ENCODE results near the gene MAP2K6. TPM values are rescaled to one million over a fixed set of nuclear protein-coding genes. Genes with fewer than 3 reads are reported as not detected.

The MAP2K6 gene
- total and polyA plus RNA-seq, 2 donors (not counting 3 experiments of a cell fraction or from before 2014, with no cell fraction given), result 5.9 to 13.9 TPM

GRCh38 chr17:69593716-69594115, 179.2 kb downstream of the MAP2K6 start:
- H3K9me1 ChIP-seq (replicated peaks; ENCODE audit: control insufficient read depth, extremely low read depth, insufficient read depth, low read length), result no peaks in the 10 kb centered on the region
- H3K79me2 ChIP-seq (ENCODE audit: control insufficient read depth, insufficient read depth, low read length), result no peaks in the 10 kb centered on the region
- H3K9ac ChIP-seq (replicated peaks; ENCODE audit: extremely low read depth, insufficient read depth, low read length), result no peak overlapping the region
- H3K4me2 ChIP-seq (ENCODE audit: insufficient read depth, low read length), result peak overlapping the region; percentile 18
- CTCF ChIA-PET, result interaction anchor here (0.7 to 2.8 kb wide), 3 partner anchors 10 to 17 kb away, joined by 3 to 29 read pairs (median 4); no protein-coding TSS in a partner anchor
- POLR2A ChIA-PET, result no interaction called here
- no peaks in the 10 kb centered on the region for H4K20me1 ChIP-seq (replicated peaks; ENCODE audit: control insufficient read depth, extremely low read depth, insufficient read depth, low read length)
- no TSS peak for BruUV-seq (replicated peaks)
- DNase-seq (ENCODE audit: low read depth, low spot score), result peak; percentile 56
- no peaks in the 10 kb centered on the region for H3K9me3 ChIP-seq (replicated peaks; ENCODE audit: control insufficient read depth, insufficient read depth, low read length)
- H3K36me3 ChIP-seq (ENCODE audit: control insufficient read depth in 2 of 2, extremely low read depth in 1 of 2, insufficient read depth in 2 of 2, low read length in 2 of 2), result no peaks in the 10 kb centered on the region
- peak; percentile 75 for FAIRE-seq
- peak overlapping the region; percentile 45 for H3K27ac ChIP-seq (ENCODE audit: insufficient read depth, low read depth, low read length)
- no peaks in the 10 kb centered on the region for H3K27me3 ChIP-seq (ENCODE audit: control insufficient read depth in 2 of 2, insufficient read depth in 2 of 2, low read length in 2 of 2)
- dilution Hi-C loops (cut with MboI; ENCODE audit: extremely low pct_ligation_motif_present, low sequenced_read_pairs) (no loop called here), intact Hi-C loops (cut with micrococcal nuclease) (loop anchor here (1.0 to 2.0 kb wide), 2 partner anchors 14 to 19 kb away; no protein-coding TSS in a partner anchor)
- H3K4me1 ChIP-seq (ENCODE audit: control insufficient read depth, extremely low read depth, insufficient read depth, low read length), result peaks cover 31% of the 10 kb centered on the region
- H3K4me3 ChIP-seq (replicated peaks in 1 of 3; ENCODE audit: insufficient read depth in 1 of 3, low read depth in 1 of 3, low read length in 3 of 3), result no peak overlapping the region
- TF ChIP-seq GATA2 (IDR thresholded peaks at IDR 0.05; ENCODE audit: insufficient read depth, insufficient read length, low read depth, low read length), result peak; percentile 59
- no peak for TF ChIP-seq MAX (IDR thresholded peaks at IDR 0.05; ENCODE audit: insufficient read depth, insufficient read length)
- no peak for TF ChIP-seq CTCF (IDR thresholded peaks at IDR 0.05; ENCODE audit: extremely low read depth in 1 of 2, insufficient read depth in 1 of 2, low read depth in 1 of 2, low read length in 2 of 2)
- TF ChIP-seq MYC (IDR thresholded peaks at IDR 0.05; ENCODE audit: low read depth, low read length), result no peak
- TF ChIP-seq EZH2 (IDR thresholded peaks at IDR 0.05; ENCODE audit: borderline replicate concordance, low read depth, low read length, severe bottlenecking), result no peak
- TF ChIP-seq JUN (IDR thresholded peaks at IDR 0.05; ENCODE audit: borderline replicate concordance, insufficient read depth, insufficient read length, low read depth), result peak; percentile 81
- TF ChIP-seq POLR2A (IDR thresholded peaks at IDR 0.05; ENCODE audit: low read depth, low read length), result no peak
- TF ChIP-seq FOS (IDR thresholded peaks at IDR 0.05; ENCODE audit: borderline replicate concordance, insufficient read depth, low read length), result peak; percentile 59
- TF ChIP-seq POLR2AphosphoS5 (IDR thresholded peaks at IDR 0.05; ENCODE audit: insufficient read depth, low read depth, low read length), result peak; percentile 41
- H2AFZ ChIP-seq (ENCODE audit: low read depth, low read length), result peak overlapping the region; percentile 4

All from endothelial cell of umbilical vein (primary cell).